Kidney (tissue), 14 donors: ENCODE data around the gene ARMC8. TPM values are rescaled to one million over a fixed set of nuclear protein-coding genes. Genes with fewer than 3 reads are reported as not detected.

Experiments used
- DNase-seq, 5 donors: peaks; one replicate each; pipeline ENCODE4 v3.0.0-alpha.2; 2013 to 2020
- FAIRE-seq: peaks from 2 replicates; lab custom pipeline; 2012; peaks lifted over from hg19 to GRCh38; lab: Jason Lieb, UNC
- H3K27ac ChIP-seq, 2 donors: one replicate each; pipeline ENCODE4 v1.7.0; 2013; ENCODE audit warnings: low read depth in 2 of 2, low read length in 2 of 2, inconsistent platforms in 1 of 2
- H3K27me3 ChIP-seq: one replicate; pipeline ENCODE4 v1.7.1; 2013; ENCODE audit warnings: low read length, inconsistent platforms; ENCODE audit not compliant: control insufficient read depth, insufficient read depth
- H3K36me3 ChIP-seq, 3 donors: one replicate each; pipeline versions ENCODE4 v1.7.0 to v1.7.1; 2013; ENCODE audit warnings: low read length in 3 of 3, control low read depth in 1 of 3, inconsistent platforms in 1 of 3; ENCODE audit not compliant: insufficient read depth in 3 of 3, control insufficient read depth in 2 of 3
- H3K4me1 ChIP-seq, 3 donors: one replicate each; pipeline versions ENCODE4 v1.7.0 to v1.7.1; 2013; ENCODE audit warnings: low read length in 3 of 3, inconsistent platforms in 1 of 3, low read depth in 1 of 3; ENCODE audit not compliant: control insufficient read depth in 2 of 3, insufficient read depth in 2 of 3
- H3K4me3 ChIP-seq, 3 donors: one replicate each; pipeline versions ENCODE4 v1.7.0 to v1.8.1; 2013; ENCODE audit warnings: low read length in 3 of 3, control low read depth in 1 of 3, inconsistent platforms in 1 of 3
- H3K9ac ChIP-seq, 3 donors: one replicate each; pipeline versions ENCODE4 v1.7.0 to v1.7.1; 2013; ENCODE audit warnings: low read length in 3 of 3, control low read depth in 1 of 3, inconsistent platforms in 1 of 3
- H3K9me3 ChIP-seq, 3 donors: one replicate each; pipeline versions ENCODE4 v1.7.0 to v1.7.1; 2013; ENCODE audit warnings: low read length in 3 of 3, control low read depth in 1 of 3, inconsistent platforms in 1 of 3; ENCODE audit not compliant: control insufficient read depth in 2 of 3, insufficient read depth in 1 of 3
- CTCF ChIP-seq: IDR thresholded peaks from 3 replicates; pipeline ENCODE4 v1.5.1; 2012; ENCODE audit warnings: mild to moderate bottlenecking, moderate library complexity, borderline replicate concordance; ENCODE audit not compliant: insufficient read depth; ENCODE audit errors: extremely low read depth
- intact Hi-C: fragments of 100-400 bp; cut with DNase I; formaldehyde crosslinking; loops from one replicate; pipeline ENCODE4 v1.11.1; 2022
- polyA plus RNA-seq: library from polyadenylated mRNA; stranded (reverse); fragments of 350-450 nt; fragmentation: Illumina TruSeq; extraction: RNeasy Lipid Tissue Mini Kit (QIAGEN cat#74804); gene quantifications from one replicate; pipeline ENCODE4 v1.2.3, GENCODE V29; 2014; ENCODE audit warnings: low read depth, low replicate concordance; ENCODE audit not compliant: insufficient read depth
- total RNA-seq: library from RNA; stranded (reverse); fragmentation: NEBNext Ultra II Directional; extraction: Animal tissue kit (Norgen Biotek cat#: 25700); gene quantifications from one replicate; pipeline ENCODE4 v1.2.1, GENCODE V29; 2021
- donor health status: control.
- donor health status: control.
- donor health status: control.
- donor health status: control.
- donor health status: control.
- donor health status: DM: yes; HTN: yes; CAD: no.
- donor health status: Normal renal cell carcinoma (clear cell type).

ARMC8 gene
- total and polyA plus RNA-seq, 2 donors from 2014 or later = 17.1 to 47.3 TPM

GRCh38 chr3:138202945-138203701 lies 16.0 kb downstream of the ARMC8 start:
- H3K27me3 ChIP-seq = no peaks in the 10 kb centered on the region
- intact Hi-C loops = no loop called here
- no peak overlapping the region for H3K27ac ChIP-seq
- H3K9ac ChIP-seq = no peak overlapping the region
- peaks cover 0 to 6% (median 0%) of the 10 kb centered on the region in 3 donors for H3K4me1 ChIP-seq
- FAIRE-seq = no peak
- no peak for DNase-seq
- H3K4me3 ChIP-seq = no peak overlapping the region
- no peak for TF ChIP-seq CTCF
- no peaks in the 10 kb centered on the region for H3K9me3 ChIP-seq
- no peaks in the 10 kb centered on the region for H3K36me3 ChIP-seq

GRCh38 chr3:138203938-138204337 lies 16.8 kb downstream of the ARMC8 start:
- Histone ChIP-seq H3K9ac (no peak overlapping the region), H3K27me3 (no peaks in the 10 kb centered on the region), H3K4me1 (peaks cover 0 to 6% (median 0%) of the 10 kb centered on the region in 3 donors), H3K9me3 (no peaks in the 10 kb centered on the region), H3K36me3 (no peaks in the 10 kb centered on the region), H3K27ac (no peak overlapping the region), H3K4me3 (no peak overlapping the region)
- DNase-seq = no peak
- TF ChIP-seq CTCF = no peak
- FAIRE-seq = no peak
- intact Hi-C loops = no loop called here

GRCh38 chr3:138205527-138205926 lies 18.4 kb downstream of the ARMC8 start:
- no peaks in the 10 kb centered on the region for H3K27me3 ChIP-seq
- H3K4me3 ChIP-seq = no peak overlapping the region
- no peak overlapping the region for H3K27ac ChIP-seq
- H3K4me1 ChIP-seq = peaks cover 0 to 6% (median 0%) of the 10 kb centered on the region in 3 donors
- intact Hi-C loops = no loop called here
- no peaks in the 10 kb centered on the region for H3K36me3 ChIP-seq
- H3K9me3 ChIP-seq = no peaks in the 10 kb centered on the region
- TF ChIP-seq CTCF = no peak
- no peak for FAIRE-seq
- no peak overlapping the region for H3K9ac ChIP-seq
- no peak for DNase-seq
